ENCODE data around the gene ERVW-1.

ERVW-1 gene

DNA sequence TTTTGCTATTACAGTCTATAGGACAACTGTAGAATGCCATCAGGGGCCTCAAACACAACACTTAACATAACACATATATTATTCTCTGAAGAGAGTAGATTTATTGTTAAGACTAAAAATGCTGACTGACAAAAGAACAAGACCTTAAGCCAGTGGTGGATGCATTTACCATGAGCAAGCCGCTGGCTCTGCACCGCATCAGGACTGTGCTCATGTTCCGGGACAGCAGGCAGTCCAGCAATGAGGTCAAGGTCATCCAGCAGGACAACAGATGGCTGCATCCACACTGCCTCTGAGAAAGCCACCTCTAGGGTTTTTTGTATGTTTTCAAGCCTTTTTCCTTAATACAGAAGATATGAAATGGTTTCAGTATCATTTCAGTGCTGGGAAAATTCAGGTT, 26.8 kb upstream of the ERVW-1 start:
- TF ChIP-seq, protein P1, sequence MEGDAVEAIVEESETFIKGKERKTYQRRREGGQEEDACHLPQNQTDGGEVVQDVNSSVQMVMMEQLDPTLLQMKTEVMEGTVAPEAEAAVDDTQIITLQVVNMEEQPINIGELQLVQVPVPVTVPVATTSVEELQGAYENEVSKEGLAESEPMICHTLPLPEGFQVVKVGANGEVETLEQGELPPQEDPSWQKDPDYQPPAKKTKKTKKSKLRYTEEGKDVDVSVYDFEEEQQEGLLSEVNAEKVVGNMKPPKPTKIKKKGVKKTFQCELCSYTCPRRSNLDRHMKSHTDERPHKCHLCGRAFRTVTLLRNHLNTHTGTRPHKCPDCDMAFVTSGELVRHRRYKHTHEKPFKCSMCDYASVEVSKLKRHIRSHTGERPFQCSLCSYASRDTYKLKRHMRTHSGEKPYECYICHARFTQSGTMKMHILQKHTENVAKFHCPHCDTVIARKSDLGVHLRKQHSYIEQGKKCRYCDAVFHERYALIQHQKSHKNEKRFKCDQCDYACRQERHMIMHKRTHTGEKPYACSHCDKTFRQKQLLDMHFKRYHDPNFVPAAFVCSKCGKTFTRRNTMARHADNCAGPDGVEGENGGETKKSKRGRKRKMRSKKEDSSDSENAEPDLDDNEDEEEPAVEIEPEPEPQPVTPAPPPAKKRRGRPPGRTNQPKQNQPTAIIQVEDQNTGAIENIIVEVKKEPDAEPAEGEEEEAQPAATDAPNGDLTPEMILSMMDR (IDR thresholded peaks at IDR 0.05; ENCODE audit: control insufficient read depth, insufficient read depth, low read depth, low read length, missing control alignments): no peak
- no peak for DNase-seq (ENCODE audit: low read depth)
- no peak overlapping the region for H3K4me3 ChIP-seq (ENCODE audit: control insufficient read depth, low read depth, low read length)

DNA sequence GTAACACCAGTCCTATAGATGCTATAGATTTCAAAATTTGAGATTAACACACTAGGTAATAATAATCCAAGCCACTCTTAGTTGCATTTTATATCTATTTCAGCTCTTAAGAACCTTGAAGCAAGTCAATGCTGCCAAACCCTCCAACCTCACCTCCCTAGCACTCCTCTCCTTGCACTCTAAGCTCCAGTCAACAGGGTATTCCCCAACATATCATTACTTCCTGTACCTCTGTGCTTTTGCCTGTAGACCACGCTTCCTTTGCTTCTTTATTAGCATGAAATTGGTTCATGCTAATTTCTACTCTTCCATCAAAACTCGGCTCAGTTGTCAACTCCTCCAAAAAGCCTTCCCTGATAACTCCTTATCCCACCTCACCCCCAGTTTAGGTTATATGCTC, 26.0 kb upstream of the ERVW-1 start:
- H3K4me3 ChIP-seq (ENCODE audit: control insufficient read depth, low read depth, low read length): no peak overlapping the region
- DNase-seq (ENCODE audit: low read depth): no peak
- TF ChIP-seq, protein P1 (IDR thresholded peaks at IDR 0.05; ENCODE audit: control insufficient read depth, insufficient read depth, low read depth, low read length, missing control alignments): no peak

GRCh38 chr7:92498557-92498956, 20.8 kb upstream of the ERVW-1 start:
- TF ChIP-seq, protein P1 (IDR thresholded peaks at IDR 0.05; ENCODE audit: control insufficient read depth, insufficient read depth, low read depth, low read length, missing control alignments): no peak
- DNase-seq (ENCODE audit: low read depth): no peak
- no peak overlapping the region for H3K4me3 ChIP-seq (ENCODE audit: control insufficient read depth, low read depth, low read length)

GRCh38 chr7:92496876-92497275, 19.1 kb upstream of the ERVW-1 start:
- TF ChIP-seq, protein P1 (IDR thresholded peaks at IDR 0.05; ENCODE audit: control insufficient read depth, insufficient read depth, low read depth, low read length, missing control alignments): no peak
- no peak overlapping the region for H3K4me3 ChIP-seq (ENCODE audit: control insufficient read depth, low read depth, low read length)
- peak; percentile 11 for DNase-seq (ENCODE audit: low read depth)

DNA sequence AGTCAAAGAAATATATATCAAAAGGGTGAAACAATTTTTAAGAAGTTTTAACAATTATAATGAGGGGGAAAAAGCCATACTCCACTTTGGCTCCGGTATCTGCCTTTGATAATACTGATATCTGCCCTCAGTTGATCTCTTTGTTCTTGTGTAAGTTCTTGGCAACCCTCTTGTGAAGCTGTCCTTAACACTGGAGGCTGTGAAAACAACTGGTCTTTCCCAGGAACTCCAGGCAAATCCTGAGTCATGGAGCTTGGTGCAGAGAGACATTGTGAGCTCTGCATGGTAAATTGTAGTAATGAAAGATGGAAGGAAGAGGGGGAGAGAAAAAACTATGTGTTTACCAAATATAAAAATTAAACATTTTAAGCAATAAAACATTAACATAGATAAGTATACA, 11.9 kb upstream of the ERVW-1 start:
- no peak overlapping the region for H3K4me3 ChIP-seq (ENCODE audit: control insufficient read depth, low read depth, low read length)
- no peak for DNase-seq (ENCODE audit: low read depth)
- TF ChIP-seq, protein P1 (IDR thresholded peaks at IDR 0.05; ENCODE audit: control insufficient read depth, insufficient read depth, low read depth, low read length, missing control alignments): no peak

GRCh38 chr7:92487804-92488203, 10.1 kb upstream of the ERVW-1 start:
- no peak overlapping the region for H3K4me3 ChIP-seq (ENCODE audit: control insufficient read depth, low read depth, low read length)
- TF ChIP-seq, protein P1 (IDR thresholded peaks at IDR 0.05; ENCODE audit: control insufficient read depth, insufficient read depth, low read depth, low read length, missing control alignments): no peak
- DNase-seq (ENCODE audit: low read depth): no peak

DNA sequence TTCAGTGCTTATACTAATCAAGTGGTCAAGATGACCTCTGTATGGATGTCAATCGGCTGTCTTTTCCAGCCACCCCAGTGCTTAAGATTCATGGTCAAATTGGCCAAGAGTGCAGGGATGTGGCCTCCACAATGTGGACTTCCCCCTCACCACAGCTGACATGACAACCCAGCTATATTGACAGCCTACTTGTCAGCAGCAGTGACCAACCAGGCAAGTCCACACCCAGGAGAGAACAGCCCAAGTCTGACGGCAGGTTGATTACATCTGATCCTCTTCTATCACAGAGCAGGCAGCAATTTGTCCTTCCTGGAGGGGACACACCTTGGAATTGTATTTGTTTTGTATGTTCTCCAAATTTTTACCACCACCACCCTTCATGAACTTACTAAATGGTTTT, 8.2 kb upstream of the ERVW-1 start:
- H3K4me3 ChIP-seq (ENCODE audit: control insufficient read depth, low read depth, low read length): no peak overlapping the region
- TF ChIP-seq, protein P1 (IDR thresholded peaks at IDR 0.05; ENCODE audit: control insufficient read depth, insufficient read depth, low read depth, low read length, missing control alignments): no peak
- no peak for DNase-seq (ENCODE audit: low read depth)

All from AG09309 (cell line).